Activated CD8-positive, alpha-beta T cell treated with anti-CD3 and anti-CD28 coated beads for 36 hours (primary cell): ENCODE data around the gene CFAP43. TPM values are rescaled to one million over a fixed set of nuclear protein-coding genes. Genes with fewer than 3 reads are reported as not detected.

Experiments
- ATAC-seq: fragments of 200-7000 bp; cut with Tn5 transposase; one replicate; pipeline ENCODE4 v1.10.0; 2021; ENCODE audit warnings: mild to moderate bottlenecking, moderate library complexity
- CTCF ChIA-PET: fragments of 350-600 bp; sonication (Branson Sonifier 250); formaldehyde crosslinking; loops from one replicate; lab custom pipeline; 2021; ENCODE audit warnings: antibody characterized with exemption; lab: Charles Lee
- POLR2A ChIA-PET: fragments of 350-600 bp; sonication (Branson Sonifier 250); formaldehyde crosslinking; loops from one replicate; lab custom pipeline; 2021; ENCODE audit warnings: antibody characterized with exemption; lab: Charles Lee
- DNase-seq: peaks from one replicate; pipeline ENCODE4 v3.0.0-alpha.2; 2020
- H3K27ac Mint-ChIP-seq: one replicate; pipeline ENCODE4 v1.8.0; 2021; ENCODE audit warnings: mild to moderate bottlenecking, mixed read lengths
- H3K27me3 Mint-ChIP-seq: one replicate; pipeline ENCODE4 v1.8.0; 2021; ENCODE audit warnings: mixed read lengths
- H3K36me3 Mint-ChIP-seq: one replicate; pipeline ENCODE4 v1.8.0; 2021; ENCODE audit warnings: low read depth, mixed read lengths
- H3K4me1 Mint-ChIP-seq: one replicate; pipeline ENCODE4 v1.8.0; 2021; ENCODE audit warnings: low read depth, mixed read lengths
- H3K4me3 Mint-ChIP-seq: one replicate; pipeline ENCODE4 v1.8.0; 2021; ENCODE audit warnings: mild to moderate bottlenecking, moderate library complexity, mixed read lengths
- H3K9me3 Mint-ChIP-seq: one replicate; pipeline ENCODE4 v1.8.0; 2021; ENCODE audit warnings: mixed read lengths
- intact Hi-C: fragments of 100-400 bp; cut with micrococcal nuclease; formaldehyde crosslinking; loops from one replicate; pipeline ENCODE4 v1.10.0; 2022
- total RNA-seq, 2 experiments: library from RNA; stranded (reverse); gene quantifications; one replicate each; pipeline ENCODE4 v1.2.3, GENCODE V29; 2021
- TF ChIP-seq, protein P1 (sequence below): fragments of 200-600 bp; IDR thresholded peaks from one replicate; pipeline ENCODE4 v1.8.0; 2022; ENCODE audit warnings: antibody characterized with exemption, mild to moderate bottlenecking

The CFAP43 gene
- total RNA-seq, 2 experiments from 2014 or later = 0.16 TPM; not detected in 1

DNA sequence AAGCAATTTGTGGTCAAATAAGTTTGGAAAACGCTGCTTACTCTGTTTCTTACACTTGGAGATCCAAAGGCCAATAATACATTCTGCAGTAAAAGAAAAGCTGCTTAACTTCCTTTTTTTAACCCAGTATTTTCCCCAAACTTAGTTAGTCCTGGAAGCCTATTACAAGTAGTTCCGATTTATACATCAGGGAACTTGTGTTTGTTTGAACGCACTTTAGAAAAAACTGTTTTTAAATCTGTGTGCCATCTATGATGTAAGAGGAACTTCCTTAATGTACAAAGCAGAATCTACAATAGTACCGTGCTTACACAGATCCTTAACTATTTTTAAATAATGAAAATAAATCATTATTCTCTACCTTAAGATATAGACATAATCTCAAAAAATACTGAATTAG is 87.2 kb downstream of the CFAP43 start:
- ATAC-seq (no peak), DNase-seq (no peak)
- intact Hi-C loops = no loop called here
- TF ChIP-seq, protein P1, sequence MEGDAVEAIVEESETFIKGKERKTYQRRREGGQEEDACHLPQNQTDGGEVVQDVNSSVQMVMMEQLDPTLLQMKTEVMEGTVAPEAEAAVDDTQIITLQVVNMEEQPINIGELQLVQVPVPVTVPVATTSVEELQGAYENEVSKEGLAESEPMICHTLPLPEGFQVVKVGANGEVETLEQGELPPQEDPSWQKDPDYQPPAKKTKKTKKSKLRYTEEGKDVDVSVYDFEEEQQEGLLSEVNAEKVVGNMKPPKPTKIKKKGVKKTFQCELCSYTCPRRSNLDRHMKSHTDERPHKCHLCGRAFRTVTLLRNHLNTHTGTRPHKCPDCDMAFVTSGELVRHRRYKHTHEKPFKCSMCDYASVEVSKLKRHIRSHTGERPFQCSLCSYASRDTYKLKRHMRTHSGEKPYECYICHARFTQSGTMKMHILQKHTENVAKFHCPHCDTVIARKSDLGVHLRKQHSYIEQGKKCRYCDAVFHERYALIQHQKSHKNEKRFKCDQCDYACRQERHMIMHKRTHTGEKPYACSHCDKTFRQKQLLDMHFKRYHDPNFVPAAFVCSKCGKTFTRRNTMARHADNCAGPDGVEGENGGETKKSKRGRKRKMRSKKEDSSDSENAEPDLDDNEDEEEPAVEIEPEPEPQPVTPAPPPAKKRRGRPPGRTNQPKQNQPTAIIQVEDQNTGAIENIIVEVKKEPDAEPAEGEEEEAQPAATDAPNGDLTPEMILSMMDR = no peak
- no peaks in the 10 kb centered on the region for H3K9me3 Mint-ChIP-seq
- peaks cover 12% of the 10 kb centered on the region for H3K27me3 Mint-ChIP-seq
- no peaks in the 10 kb centered on the region for H3K36me3 Mint-ChIP-seq
- no peak overlapping the region for H3K27ac Mint-ChIP-seq
- ChIA-PET CTCF (interaction anchor here (0.9 kb wide), 1 partner anchor 26 kb away, joined by 3 read pairs; no protein-coding TSS in a partner anchor), POLR2A (interaction anchor here (0.6 kb wide), 1 partner anchor 202 kb away, joined by 3 read pairs; no protein-coding TSS in a partner anchor)
- H3K4me1 Mint-ChIP-seq = no peaks in the 10 kb centered on the region
- H3K4me3 Mint-ChIP-seq = no peak overlapping the region

DNA sequence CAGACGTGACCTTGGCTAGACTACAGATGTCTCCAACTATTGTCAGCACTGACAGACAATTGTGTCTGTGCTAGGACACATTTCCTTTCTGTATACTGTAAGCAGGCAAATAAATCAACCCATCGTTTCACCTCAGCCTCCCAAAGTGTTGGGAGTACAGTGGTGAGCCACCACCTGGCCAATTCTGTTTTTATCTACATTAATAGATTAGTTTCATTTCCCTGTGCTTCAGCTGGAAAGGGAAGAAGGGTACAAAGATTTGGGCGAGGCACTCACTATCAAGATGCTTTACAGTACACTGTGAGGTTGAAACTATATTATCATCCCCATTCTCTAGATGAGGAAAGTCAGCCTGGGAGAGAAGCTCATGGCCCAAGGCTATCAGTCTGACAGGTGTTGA is 88.3 kb downstream of the CFAP43 start:
- DNase-seq (no peak), ATAC-seq (no peak)
- no peak overlapping the region for H3K27ac Mint-ChIP-seq
- H3K36me3 Mint-ChIP-seq = no peaks in the 10 kb centered on the region
- intact Hi-C loops = no loop called here
- H3K4me1 Mint-ChIP-seq = no peaks in the 10 kb centered on the region
- CTCF ChIA-PET = interaction anchor here (0.8 to 0.9 kb wide), 2 partner anchors 10 to 256 kb away, joined by 3 read pairs; no protein-coding TSS in a partner anchor
- peaks cover 14% of the 10 kb centered on the region for H3K27me3 Mint-ChIP-seq
- no peaks in the 10 kb centered on the region for H3K9me3 Mint-ChIP-seq
- POLR2A ChIA-PET = no interaction called here
- no peak overlapping the region for H3K4me3 Mint-ChIP-seq
- TF ChIP-seq, protein P1 = no peak

DNA sequence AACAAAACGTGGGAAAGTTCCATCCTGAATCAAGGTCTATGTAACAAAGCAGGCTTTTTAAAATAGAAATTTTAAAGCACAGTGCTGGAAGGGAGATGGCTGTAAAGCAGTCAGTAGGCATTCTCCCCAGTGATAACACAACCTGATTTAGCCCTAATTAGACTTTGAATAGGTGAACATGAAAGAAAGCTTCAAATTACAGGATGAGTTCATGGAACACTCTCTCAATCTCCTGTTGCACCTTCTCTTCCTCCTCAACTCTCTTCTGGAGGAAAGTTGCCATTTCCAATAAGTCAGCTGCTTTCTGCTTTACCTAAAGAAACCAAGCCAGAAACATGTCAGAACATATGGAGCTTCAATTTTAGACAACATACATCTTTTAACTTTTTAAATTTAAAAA is 90.1 kb downstream of the CFAP43 start:
- ATAC-seq = no peak
- Mint-ChIP-seq H3K4me3 (no peak overlapping the region), H3K27me3 (peaks cover 13% of the 10 kb centered on the region), H3K27ac (no peak overlapping the region), H3K9me3 (no peaks in the 10 kb centered on the region), H3K4me1 (no peaks in the 10 kb centered on the region), H3K36me3 (no peaks in the 10 kb centered on the region)
- no peak for DNase-seq
- TF ChIP-seq, protein P1 = no peak
- intact Hi-C loops = no loop called here
- ChIA-PET POLR2A (no interaction called here), CTCF (no interaction called here)

DNA sequence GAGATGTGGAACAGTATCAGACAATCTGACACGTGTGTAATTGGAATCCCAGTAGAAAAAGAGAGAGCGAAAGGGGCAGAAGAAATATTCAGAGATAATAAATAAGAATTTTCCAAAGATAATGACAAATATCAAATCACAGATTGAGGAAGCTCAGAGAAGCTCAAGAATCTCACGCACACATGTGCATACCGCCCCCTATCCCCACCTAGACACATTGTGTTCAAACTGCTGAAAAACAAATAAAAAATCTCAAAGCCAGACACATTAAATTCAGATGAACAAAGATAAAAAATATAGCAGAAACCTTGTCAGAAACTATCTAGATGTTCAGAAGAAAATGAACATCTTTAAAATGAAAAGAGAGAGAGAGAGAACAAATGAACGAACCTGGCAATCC is 92.9 kb downstream of the CFAP43 start:
- TF ChIP-seq, protein P1 = peak; percentile 50
- Mint-ChIP-seq H3K4me3 (no peak overlapping the region), H3K9me3 (no peaks in the 10 kb centered on the region), H3K27me3 (peaks cover 10% of the 10 kb centered on the region), H3K4me1 (no peaks in the 10 kb centered on the region), H3K27ac (no peak overlapping the region), H3K36me3 (no peaks in the 10 kb centered on the region)
- DNase-seq (peak; percentile 17), ATAC-seq (no peak)
- intact Hi-C loops = no loop called here
- ChIA-PET CTCF (interaction anchor here (0.6 to 1.3 kb wide), 6 partner anchors 8 to 244 kb away, joined by 3 to 5 read pairs (median 4); no protein-coding TSS in a partner anchor), POLR2A (no interaction called here)

DNA sequence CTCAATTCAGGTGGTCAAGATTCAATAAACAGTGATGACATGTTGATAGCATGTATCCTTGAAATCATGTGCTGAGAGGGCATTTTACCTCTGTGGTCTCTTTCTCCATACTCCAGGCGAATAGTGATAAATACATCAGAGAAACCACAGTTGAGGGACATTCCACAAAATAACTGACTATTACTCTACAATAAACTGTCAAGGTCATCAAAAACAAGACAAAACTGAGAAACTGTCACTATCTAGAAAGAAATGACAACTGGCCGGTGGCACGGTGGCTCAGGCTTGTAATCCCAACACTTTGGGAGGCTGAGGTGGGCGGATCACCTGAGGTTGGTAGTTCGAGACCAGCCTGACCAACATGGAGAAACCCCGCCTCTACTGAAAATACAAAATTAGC is 94.0 kb downstream of the CFAP43 start:
- DNase-seq (no peak), ATAC-seq (no peak)
- TF ChIP-seq, protein P1 = no peak
- H3K4me3 Mint-ChIP-seq = no peak overlapping the region
- ChIA-PET POLR2A (no interaction called here), CTCF (interaction anchor here (0.7 kb wide), 1 partner anchor 11 kb away, joined by 3 read pairs; no protein-coding TSS in a partner anchor)
- H3K9me3 Mint-ChIP-seq = no peaks in the 10 kb centered on the region
- no peaks in the 10 kb centered on the region for H3K4me1 Mint-ChIP-seq
- H3K27ac Mint-ChIP-seq = no peak overlapping the region
- intact Hi-C loops = no loop called here
- peaks cover 8% of the 10 kb centered on the region for H3K27me3 Mint-ChIP-seq
- H3K36me3 Mint-ChIP-seq = no peaks in the 10 kb centered on the region
